ENCODE data around the gene DYNLT5.

The DYNLT5 gene, protein sequence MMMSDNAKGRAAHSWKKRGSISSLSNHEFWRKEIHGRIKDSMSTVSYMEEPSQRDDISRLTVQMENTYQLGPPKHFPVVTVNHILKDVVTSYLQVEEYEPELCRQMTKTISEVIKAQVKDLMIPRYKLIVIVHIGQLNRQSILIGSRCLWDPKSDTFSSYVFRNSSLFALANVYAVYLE

GRCh38 chr1:66752000-66752592 is at the start of gene DYNLT5:
TSS of gene DYNLT5 (plus strand) at chr1:66752459. CDS start at chr1:66754659, 2,200 bp downstream.
- no peak within 1 kb of the TSS for H3K4me3 ChIP-seq (ENCODE audit: low read depth, low read length)
- no peak for DNase-seq
- H3K9me3 ChIP-seq (ENCODE audit: severe bottlenecking) = no peaks in the 10 kb centered on the region
- no peaks in the 10 kb centered on the region for H3K27me3 ChIP-seq (ENCODE audit: insufficient read depth, low read depth, severe bottlenecking)
- no peak within 1 kb of the TSS for H3K27ac ChIP-seq
- no peaks in the 10 kb centered on the region for H3K36me3 ChIP-seq
- TF ChIP-seq, protein P1, sequence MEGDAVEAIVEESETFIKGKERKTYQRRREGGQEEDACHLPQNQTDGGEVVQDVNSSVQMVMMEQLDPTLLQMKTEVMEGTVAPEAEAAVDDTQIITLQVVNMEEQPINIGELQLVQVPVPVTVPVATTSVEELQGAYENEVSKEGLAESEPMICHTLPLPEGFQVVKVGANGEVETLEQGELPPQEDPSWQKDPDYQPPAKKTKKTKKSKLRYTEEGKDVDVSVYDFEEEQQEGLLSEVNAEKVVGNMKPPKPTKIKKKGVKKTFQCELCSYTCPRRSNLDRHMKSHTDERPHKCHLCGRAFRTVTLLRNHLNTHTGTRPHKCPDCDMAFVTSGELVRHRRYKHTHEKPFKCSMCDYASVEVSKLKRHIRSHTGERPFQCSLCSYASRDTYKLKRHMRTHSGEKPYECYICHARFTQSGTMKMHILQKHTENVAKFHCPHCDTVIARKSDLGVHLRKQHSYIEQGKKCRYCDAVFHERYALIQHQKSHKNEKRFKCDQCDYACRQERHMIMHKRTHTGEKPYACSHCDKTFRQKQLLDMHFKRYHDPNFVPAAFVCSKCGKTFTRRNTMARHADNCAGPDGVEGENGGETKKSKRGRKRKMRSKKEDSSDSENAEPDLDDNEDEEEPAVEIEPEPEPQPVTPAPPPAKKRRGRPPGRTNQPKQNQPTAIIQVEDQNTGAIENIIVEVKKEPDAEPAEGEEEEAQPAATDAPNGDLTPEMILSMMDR (IDR thresholded peaks at IDR 0.05; ENCODE audit: low read depth, low read length) = no peak

DNA sequence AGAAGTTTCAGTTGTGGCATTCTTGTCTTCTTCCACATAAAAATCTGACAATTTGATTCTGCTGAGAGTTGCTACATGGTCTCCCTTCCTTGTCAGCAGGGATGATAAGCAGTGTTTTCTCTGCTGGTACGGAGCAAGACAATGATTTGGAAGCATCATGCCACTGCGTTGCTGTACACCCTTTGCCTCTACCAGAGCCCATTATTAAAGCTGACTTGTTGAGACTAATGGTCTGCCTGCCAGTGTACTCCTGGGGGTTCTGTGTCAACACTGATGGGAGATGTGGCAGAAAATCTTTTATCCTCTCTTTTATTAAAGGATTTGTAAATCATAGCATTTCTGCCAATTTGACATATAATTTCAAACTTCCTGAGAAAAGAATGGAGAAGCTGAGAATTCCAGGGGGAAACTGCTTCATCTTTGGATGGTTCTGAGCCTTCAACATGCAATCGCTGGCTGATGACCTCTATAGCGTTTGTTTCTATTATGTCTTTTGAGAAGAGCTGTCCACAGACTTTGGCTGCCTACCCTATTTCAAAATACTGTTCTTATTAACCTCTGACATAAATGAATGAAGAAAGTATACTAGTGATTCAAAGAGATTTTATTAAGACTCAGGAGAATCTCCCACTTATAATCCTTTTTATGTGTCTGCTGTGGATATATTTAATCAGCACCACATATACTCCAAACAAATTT is 47.9 kb upstream of the DYNLT5 start:
- DNase-seq = no peak
- Histone ChIP-seq H3K4me3 (ENCODE audit: low read depth, low read length) (no peak overlapping the region), H3K27ac (no peak overlapping the region), H3K27me3 (ENCODE audit: insufficient read depth, low read depth, severe bottlenecking) (no peaks in the 10 kb centered on the region), H3K9me3 (ENCODE audit: severe bottlenecking) (no peaks in the 10 kb centered on the region), H3K36me3 (no peaks in the 10 kb centered on the region)
- TF ChIP-seq, protein P1 (IDR thresholded peaks at IDR 0.05; ENCODE audit: low read depth, low read length) = no peak

- Histone ChIP-seq H3K36me3 (no peaks in the 10 kb centered on the region), H3K27ac (no peak overlapping the region), H3K9me3 (ENCODE audit: severe bottlenecking) (no peaks in the 10 kb centered on the region), H3K4me3 (ENCODE audit: low read depth, low read length) (no peak overlapping the region), H3K27me3 (ENCODE audit: insufficient read depth, low read depth, severe bottlenecking) (no peaks in the 10 kb centered on the region)
- TF ChIP-seq, protein P1 (IDR thresholded peaks at IDR 0.05; ENCODE audit: low read depth, low read length) = no peak
- DNase-seq = no peak
Observed at GRCh38 chr1:66705110-66705509, 47.1 kb upstream of the DYNLT5 start.

DNA sequence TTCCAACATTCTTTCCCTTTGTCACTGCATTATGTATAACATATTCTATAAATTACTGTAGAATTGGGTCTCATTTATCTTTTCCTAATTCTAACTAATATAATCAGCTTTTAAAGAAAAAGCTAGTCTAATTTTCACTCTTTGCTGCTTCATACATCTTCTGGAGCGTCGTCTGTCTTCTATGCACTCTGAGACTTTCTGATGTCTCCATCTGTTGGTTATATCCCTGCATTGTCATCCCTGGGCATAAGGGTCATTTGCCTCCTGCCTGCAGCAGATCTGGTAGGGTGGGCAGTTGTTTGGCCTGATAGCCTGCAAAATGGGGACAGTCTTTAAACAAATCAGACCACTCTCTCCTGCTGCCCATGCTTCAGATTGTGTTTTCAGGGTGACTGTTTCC is 40.8 kb upstream of the DYNLT5 start:
- H3K27me3 ChIP-seq (ENCODE audit: insufficient read depth, low read depth, severe bottlenecking) = no peaks in the 10 kb centered on the region
- TF ChIP-seq, protein P1 (IDR thresholded peaks at IDR 0.05; ENCODE audit: low read depth, low read length) = peak; percentile 57
- DNase-seq = peak; percentile 27

GRCh38 chr1:66712839-66713238 is 39.4 kb upstream of the DYNLT5 start:
- H3K4me3 ChIP-seq (ENCODE audit: low read depth, low read length) = no peak overlapping the region
- no peaks in the 10 kb centered on the region for H3K9me3 ChIP-seq (ENCODE audit: severe bottlenecking)
- H3K27me3 ChIP-seq (ENCODE audit: insufficient read depth, low read depth, severe bottlenecking) = no peaks in the 10 kb centered on the region
- H3K27ac ChIP-seq = no peak overlapping the region
- TF ChIP-seq, protein P1 (IDR thresholded peaks at IDR 0.05; ENCODE audit: low read depth, low read length) = no peak
- no peak for DNase-seq
- H3K36me3 ChIP-seq = no peaks in the 10 kb centered on the region

More for the DNA sequence above, 40.8 kb upstream of the DYNLT5 start:
- H3K36me3 ChIP-seq = no peaks in the 10 kb centered on the region
- no peak overlapping the region for H3K27ac ChIP-seq
- no peaks in the 10 kb centered on the region for H3K9me3 ChIP-seq (ENCODE audit: severe bottlenecking)
- H3K4me3 ChIP-seq (ENCODE audit: low read depth, low read length) = no peak overlapping the region

Data from WERI-Rb-1 (cell line).